ENCODE data around the gene ZNF687. TPM values are rescaled to one million over a fixed set of nuclear protein-coding genes. Genes with fewer than 3 reads are reported as not detected.

Gene ZNF687
- polyA plus RNA-seq, 4 donors, result 12.2 to 24.0 (median 12.9) TPM

DNA sequence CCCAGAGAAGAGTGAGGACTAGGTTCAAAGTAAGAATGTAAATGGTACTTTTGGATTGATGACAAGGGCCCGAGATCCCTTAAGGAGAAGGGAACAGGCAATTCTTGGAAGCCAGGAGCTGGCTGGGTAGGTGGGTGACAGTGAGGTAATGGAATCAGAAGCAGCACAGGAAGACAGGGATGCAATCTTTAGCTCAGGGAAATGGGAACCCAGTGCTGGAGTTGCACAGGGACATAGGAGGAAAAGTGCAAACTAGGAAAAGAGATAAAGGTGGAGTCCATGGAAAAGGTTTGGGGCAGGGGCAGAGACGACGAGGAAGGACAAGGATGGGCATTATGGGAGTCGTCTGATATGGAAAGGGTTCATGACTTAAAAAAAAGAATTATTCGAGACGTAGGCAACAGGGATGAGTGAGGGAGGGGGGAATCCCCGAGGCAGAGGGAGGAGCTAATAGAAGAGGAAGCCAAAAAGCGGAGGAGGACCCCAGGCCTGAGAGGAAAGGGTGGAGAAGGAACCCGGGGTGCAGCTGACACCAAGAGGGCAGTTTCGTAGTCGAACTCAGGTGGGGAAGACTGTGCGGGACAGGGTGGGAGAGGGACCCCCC lies 44.6 kb downstream of the ZNF687 start:
- WGBS, 3 donors, result 1 to 2% (median 1%) methylated on average over 11 to 12 of the region's 12 CpGs
- DNase-seq, result peak in 1 of 2 donors; percentile 41

DNA sequence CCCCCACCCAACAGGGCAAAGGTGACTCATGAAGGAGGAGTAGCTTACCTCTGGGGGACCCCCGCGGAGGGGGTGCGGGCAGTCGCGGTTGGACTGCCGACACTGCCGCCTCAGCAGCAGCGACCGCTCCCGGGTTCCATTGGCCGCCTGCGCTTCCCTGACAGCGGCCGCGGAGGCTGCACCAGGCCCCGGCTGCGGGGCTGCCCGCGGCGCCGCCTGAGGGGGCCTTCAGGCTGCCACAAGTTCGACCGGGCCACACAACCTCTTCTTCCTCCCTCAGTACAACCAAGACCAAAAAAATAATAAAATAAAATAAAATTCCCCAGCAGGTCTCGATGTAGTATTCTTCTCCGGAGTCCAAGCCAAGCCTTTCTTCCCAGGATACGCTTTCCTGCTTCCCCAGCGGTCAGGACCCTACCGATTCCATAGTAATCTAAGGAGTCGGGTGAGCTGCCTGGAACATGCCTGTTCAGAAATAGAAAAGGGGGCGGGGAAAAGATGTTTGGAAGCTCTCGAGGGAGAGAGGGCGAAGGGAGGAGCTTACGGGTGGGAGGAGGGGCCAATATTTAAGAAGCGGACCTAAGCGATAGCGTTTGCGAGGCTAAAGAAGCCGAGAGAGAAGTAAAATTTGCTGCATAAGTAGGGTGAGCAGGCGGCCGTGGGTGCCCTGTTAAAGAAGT lies 45.3 kb downstream of the ZNF687 start, which contains the start of gene PI4KB:
TSS of gene PI4KB (minus strand) at position 194 of the 680 bp plus-strand sequence. CDS start 10,935 bp downstream, outside the sequence.
- H3K27ac ChIP-seq (ENCODE audit: low read depth in 1 of 3, low read length in 2 of 3), result peak within 1 kb of the TSS; percentile 80 to 87 (median 81)
- no peak for FAIRE-seq
- WGBS, 3 donors, result 0% methylated on average over 38 to 40 of the region's 40 CpGs
- peaks cover 0 to 17% (median 4%) of the 10 kb centered on the region in 3 donors for H3K4me1 ChIP-seq (ENCODE audit: control insufficient read depth in 3 of 3, insufficient read depth in 2 of 3, low read depth in 1 of 3, low read length in 2 of 3)
- H3K36me3 ChIP-seq (ENCODE audit: control insufficient read depth in 3 of 3, insufficient read depth in 2 of 3, low read depth in 1 of 3, low read length in 3 of 3), result peaks cover 0 to 30% (median 4%) of the 10 kb centered on the region in 3 donors
- no peaks in the 10 kb centered on the region for H3K9me3 ChIP-seq (ENCODE audit: control insufficient read depth in 2 of 2, insufficient read depth in 1 of 2, low read depth in 1 of 2, low read length in 1 of 2)
- peak within 1 kb of the TSS; percentile 86 to 87 (median 87) for H3K4me3 ChIP-seq (ENCODE audit: low read depth in 1 of 3, low read length in 3 of 3)
- no peaks in the 10 kb centered on the region for H3K27me3 ChIP-seq (ENCODE audit: control insufficient read depth in 3 of 3, insufficient read depth in 3 of 3, low read length in 3 of 3)
- peak; percentile 98 for DNase-seq

More for the DNA sequence above, 44.6 kb downstream of the ZNF687 start:
- peaks cover 0 to 17% (median 4%) of the 10 kb centered on the region in 3 donors for H3K4me1 ChIP-seq (ENCODE audit: control insufficient read depth in 3 of 3, insufficient read depth in 2 of 3, low read depth in 1 of 3, low read length in 2 of 3)
- FAIRE-seq, result no peak
- peaks cover 0 to 32% (median 4%) of the 10 kb centered on the region in 3 donors for H3K36me3 ChIP-seq (ENCODE audit: control insufficient read depth in 3 of 3, insufficient read depth in 2 of 3, low read depth in 1 of 3, low read length in 3 of 3)
- H3K9me3 ChIP-seq (ENCODE audit: control insufficient read depth in 2 of 2, insufficient read depth in 1 of 2, low read depth in 1 of 2, low read length in 1 of 2), result no peaks in the 10 kb centered on the region
- H3K27ac ChIP-seq (ENCODE audit: low read depth in 1 of 3, low read length in 2 of 3), result peak overlapping the region; percentile 80 to 87 (median 81)
- H3K4me3 ChIP-seq (ENCODE audit: low read depth in 1 of 3, low read length in 3 of 3), result peak overlapping the region; percentile 86 to 87 (median 87)
- no peaks in the 10 kb centered on the region for H3K27me3 ChIP-seq (ENCODE audit: control insufficient read depth in 3 of 3, insufficient read depth in 3 of 3, low read length in 3 of 3)

GRCh38 chr1:151327903-151328674 lies 46.0 kb downstream of the ZNF687 start:
- no peak for FAIRE-seq
- WGBS, 3 donors, result 10 to 18% (median 17%) methylated on average over 34 of the region's 34 CpGs
- H3K27me3 ChIP-seq (ENCODE audit: control insufficient read depth in 3 of 3, insufficient read depth in 3 of 3, low read length in 3 of 3), result no peaks in the 10 kb centered on the region

GRCh38 chr1:151334822-151335221 lies 52.7 kb downstream of the ZNF687 start:
- H3K4me3 ChIP-seq (ENCODE audit: low read depth in 1 of 3, low read length in 3 of 3), result no peak overlapping the region
- 77 to 85% (median 85%) methylated on average over 5 of the region's 5 CpGs for WGBS, 3 donors
- no peak overlapping the region for H3K27ac ChIP-seq (ENCODE audit: low read depth in 1 of 3, low read length in 2 of 3)
- no peaks in the 10 kb centered on the region for H3K4me1 ChIP-seq (ENCODE audit: control insufficient read depth in 3 of 3, insufficient read depth in 2 of 3, low read depth in 1 of 3, low read length in 2 of 3)
- FAIRE-seq, result no peak
- DNase-seq, result no peak
- no peaks in the 10 kb centered on the region for H3K36me3 ChIP-seq (ENCODE audit: control insufficient read depth in 3 of 3, insufficient read depth in 2 of 3, low read depth in 1 of 3, low read length in 3 of 3)
- no peaks in the 10 kb centered on the region for H3K9me3 ChIP-seq (ENCODE audit: control insufficient read depth in 2 of 2, insufficient read depth in 1 of 2, low read depth in 1 of 2, low read length in 1 of 2)
- H3K27me3 ChIP-seq (ENCODE audit: control insufficient read depth in 3 of 3, insufficient read depth in 3 of 3, low read length in 3 of 3), result no peaks in the 10 kb centered on the region

More at GRCh38 chr1:151327903-151328674, 46.0 kb downstream of the ZNF687 start:
- Histone ChIP-seq H3K36me3 (ENCODE audit: control insufficient read depth in 3 of 3, insufficient read depth in 2 of 3, low read depth in 1 of 3, low read length in 3 of 3) (peaks cover 0 to 25% (median 4%) of the 10 kb centered on the region in 3 donors), H3K4me3 (ENCODE audit: low read depth in 1 of 3, low read length in 3 of 3) (peak overlapping the region; percentile 86 to 87 (median 87)), H3K27ac (ENCODE audit: low read depth in 1 of 3, low read length in 2 of 3) (peak overlapping the region; percentile 36 to 87 (median 81)), H3K4me1 (ENCODE audit: control insufficient read depth in 3 of 3, insufficient read depth in 2 of 3, low read depth in 1 of 3, low read length in 2 of 3) (peaks cover 0 to 17% (median 4%) of the 10 kb centered on the region in 3 donors), H3K9me3 (ENCODE audit: control insufficient read depth in 2 of 2, insufficient read depth in 1 of 2, low read depth in 1 of 2, low read length in 1 of 2) (no peaks in the 10 kb centered on the region)
- peak in 1 of 2 donors; percentile 31 for DNase-seq

GRCh38 chr1:151336556-151336955 lies 54.5 kb downstream of the ZNF687 start:
- Histone ChIP-seq H3K4me1 (ENCODE audit: control insufficient read depth in 3 of 3, insufficient read depth in 2 of 3, low read depth in 1 of 3, low read length in 2 of 3) (no peaks in the 10 kb centered on the region), H3K36me3 (ENCODE audit: control insufficient read depth in 3 of 3, insufficient read depth in 2 of 3, low read depth in 1 of 3, low read length in 3 of 3) (no peaks in the 10 kb centered on the region), H3K27ac (ENCODE audit: low read depth in 1 of 3, low read length in 2 of 3) (no peak overlapping the region), H3K27me3 (ENCODE audit: control insufficient read depth in 3 of 3, insufficient read depth in 3 of 3, low read length in 3 of 3) (no peaks in the 10 kb centered on the region), H3K9me3 (ENCODE audit: control insufficient read depth in 2 of 2, insufficient read depth in 1 of 2, low read depth in 1 of 2, low read length in 1 of 2) (no peaks in the 10 kb centered on the region), H3K4me3 (ENCODE audit: low read depth in 1 of 3, low read length in 3 of 3) (no peak overlapping the region)
- 89 to 94% (median 90%) methylated on average over 3 of the region's 3 CpGs for WGBS, 3 donors
- FAIRE-seq (no peak), DNase-seq (no peak)

DNA sequence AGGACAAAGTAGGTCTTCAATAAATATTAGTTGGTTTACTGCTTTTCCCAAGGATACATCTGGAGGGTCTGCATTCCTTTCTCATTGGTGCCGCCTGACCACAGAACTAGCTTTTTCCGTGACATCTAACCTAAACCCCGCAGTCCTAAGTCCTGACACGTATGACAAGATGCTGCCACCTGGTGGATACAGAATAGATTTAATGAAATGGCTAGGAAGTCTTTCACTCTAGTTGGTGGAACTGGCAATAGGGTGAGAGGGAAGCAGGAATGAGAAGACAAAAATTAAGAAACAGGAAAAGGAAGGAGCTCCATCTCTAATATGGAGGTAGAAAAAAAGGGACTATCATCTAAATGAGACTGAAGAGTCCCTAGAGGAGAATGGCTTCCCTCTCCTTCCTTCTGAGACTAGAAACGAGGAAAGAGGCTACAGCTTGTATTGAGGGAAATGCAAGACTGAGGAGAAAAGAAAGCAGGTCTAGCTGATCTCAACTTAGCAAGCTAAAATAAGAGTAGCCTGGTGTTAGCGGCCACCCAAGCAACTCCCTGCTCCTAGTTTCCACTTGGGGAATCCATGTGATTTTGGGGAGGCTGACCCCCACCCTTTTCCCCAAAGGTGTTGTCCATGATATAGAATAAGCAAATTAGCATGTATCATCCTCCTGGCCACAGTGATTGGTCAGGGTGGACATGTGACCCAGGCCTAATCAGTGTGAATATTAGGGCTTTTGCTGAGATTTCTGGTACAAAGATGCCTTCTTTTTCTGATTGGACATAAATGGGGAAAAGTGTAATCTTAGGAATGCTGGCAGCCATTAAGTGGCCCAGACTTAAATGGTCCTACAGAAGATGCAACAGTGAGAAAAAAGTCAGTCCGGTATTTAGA lies 59.0 kb downstream of the ZNF687 start:
- FAIRE-seq (no peak), DNase-seq (peak; percentile 84 to 87)
- Histone ChIP-seq H3K9me3 (ENCODE audit: control insufficient read depth in 2 of 2, insufficient read depth in 1 of 2, low read depth in 1 of 2, low read length in 1 of 2) (no peaks in the 10 kb centered on the region), H3K4me3 (ENCODE audit: low read depth in 1 of 3, low read length in 3 of 3) (no peak overlapping the region), H3K27ac (ENCODE audit: low read depth in 1 of 3, low read length in 2 of 3) (peak overlapping the region in 1 of 3 donors; percentile 65), H3K27me3 (ENCODE audit: control insufficient read depth in 3 of 3, insufficient read depth in 3 of 3, low read length in 3 of 3) (no peaks in the 10 kb centered on the region), H3K36me3 (ENCODE audit: control insufficient read depth in 3 of 3, insufficient read depth in 2 of 3, low read depth in 1 of 3, low read length in 3 of 3) (peaks cover 8 to 29% (median 15%) of the 10 kb centered on the region in 3 donors), H3K4me1 (ENCODE audit: control insufficient read depth in 3 of 3, insufficient read depth in 2 of 3, low read depth in 1 of 3, low read length in 2 of 3) (peaks cover 3 to 6% (median 3%) of the 10 kb centered on the region in 3 donors)
- 30 to 37% (median 33%) methylated on average over 7 of the region's 7 CpGs for WGBS, 3 donors
